GM19452 (cell line): ENCODE measurements around the gene SMIM20.
"Not testable (repeated sequence)": the region's sequence is repeated elsewhere in the genome, so short reads cannot be mapped to it uniquely, and the experiment has no call there.

Experiments used
- ATAC-seq: cut with Tn5 transposase; IDR thresholded peaks from one replicate; pipeline ENCODE4 v1.9.1; 2021; ENCODE audit not compliant: unreplicated experiment

SMIM20 gene

DNA sequence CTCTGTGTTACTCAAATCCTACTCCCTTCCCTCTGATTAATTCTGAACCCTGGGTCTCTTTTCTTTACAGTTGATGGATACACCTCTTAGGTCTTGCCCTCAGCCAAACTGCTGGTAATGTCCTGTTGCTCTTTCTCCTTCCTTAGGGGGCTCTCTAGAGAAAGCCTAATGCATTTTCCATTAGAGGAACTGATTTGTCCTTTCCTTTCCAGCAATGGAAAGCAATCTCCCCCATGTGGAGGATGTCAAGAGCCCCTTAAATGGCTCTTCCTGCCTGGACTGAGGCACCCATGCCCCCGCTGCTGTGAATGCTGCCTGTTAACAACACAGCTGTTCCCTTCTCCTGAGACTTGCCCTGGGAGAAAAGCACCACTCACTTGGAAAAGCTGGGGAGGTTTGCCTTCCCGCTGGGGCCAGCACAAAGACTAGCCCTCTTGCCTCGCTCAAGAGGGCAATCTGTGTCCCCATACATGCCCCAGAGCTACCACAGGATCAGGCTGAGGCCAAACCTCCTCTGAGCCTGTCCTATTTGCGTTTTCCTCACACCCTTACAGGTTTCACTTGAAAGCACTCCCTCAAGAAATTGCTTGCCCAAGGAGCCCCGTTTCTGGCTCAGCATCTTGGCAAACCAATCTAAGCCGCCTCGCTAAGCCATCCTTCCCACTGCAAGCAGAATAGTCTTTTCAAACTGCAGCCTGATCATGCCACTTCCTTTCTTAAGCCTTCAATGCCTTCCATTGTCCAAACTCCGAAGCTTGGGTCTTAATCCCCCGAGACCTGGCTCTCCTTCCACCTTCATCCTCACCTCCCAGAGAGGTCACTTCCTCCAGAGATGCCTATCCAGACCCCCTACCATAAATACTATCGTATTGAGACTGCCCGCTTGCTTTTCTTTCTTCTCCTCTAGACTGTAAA lies 23.2 kb upstream of the SMIM20 start:
- ATAC-seq: no peak

DNA sequence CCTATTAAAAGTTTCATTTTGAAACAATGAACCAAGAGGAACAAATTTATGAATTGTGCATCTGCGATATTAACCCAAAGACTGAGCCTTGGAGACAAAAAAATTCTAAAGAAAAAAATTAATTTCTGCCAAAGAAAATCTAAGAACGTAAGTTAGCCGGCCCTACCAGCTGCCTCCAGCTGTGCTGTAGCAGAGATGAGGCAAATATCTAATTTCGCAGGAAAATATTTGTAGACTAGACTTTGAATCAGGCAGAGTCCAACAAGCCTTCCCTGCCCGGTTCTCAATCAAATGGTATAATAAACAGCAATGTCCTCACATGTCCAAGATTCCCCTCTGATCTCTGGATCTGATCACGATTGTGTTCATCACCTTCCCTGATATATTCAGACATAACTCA lies 21.2 kb upstream of the SMIM20 start:
- no peak for ATAC-seq

DNA sequence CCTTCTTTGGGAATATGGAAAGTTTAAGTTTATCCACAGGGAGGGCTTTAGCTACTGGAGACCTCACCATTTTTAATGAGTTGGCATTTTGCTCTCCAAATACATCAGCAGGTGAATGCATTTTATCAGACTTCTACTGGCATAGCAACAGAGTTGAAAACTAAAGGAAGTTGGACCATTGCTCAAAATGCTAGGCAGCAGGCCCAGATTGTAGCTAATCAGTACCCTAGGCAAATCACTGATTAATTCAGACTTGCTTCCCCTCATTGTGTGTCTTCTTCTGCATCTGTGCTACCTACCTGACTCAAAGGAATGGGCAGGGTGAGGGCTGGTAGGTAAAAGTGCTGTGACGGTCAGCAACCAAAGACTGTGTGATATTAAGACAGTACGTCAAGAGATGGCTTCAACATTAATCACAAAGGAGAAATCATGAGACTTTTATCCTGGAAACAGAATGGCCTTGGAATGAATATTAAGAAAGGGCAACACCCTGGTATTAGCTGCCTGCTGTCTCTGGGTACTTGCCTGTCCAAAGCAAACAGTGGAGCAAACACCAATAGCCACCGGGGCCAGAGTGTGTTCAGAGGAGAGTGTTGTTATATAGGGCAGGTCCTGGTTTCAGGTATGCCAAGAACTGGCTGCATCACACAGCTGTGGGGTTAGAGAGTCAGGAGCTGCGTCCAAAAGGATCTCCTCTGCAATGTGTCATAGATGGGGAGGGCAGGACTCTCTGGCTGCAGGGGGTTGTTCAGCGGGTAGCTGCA lies 17.1 kb upstream of the SMIM20 start:
- no peak for ATAC-seq

DNA sequence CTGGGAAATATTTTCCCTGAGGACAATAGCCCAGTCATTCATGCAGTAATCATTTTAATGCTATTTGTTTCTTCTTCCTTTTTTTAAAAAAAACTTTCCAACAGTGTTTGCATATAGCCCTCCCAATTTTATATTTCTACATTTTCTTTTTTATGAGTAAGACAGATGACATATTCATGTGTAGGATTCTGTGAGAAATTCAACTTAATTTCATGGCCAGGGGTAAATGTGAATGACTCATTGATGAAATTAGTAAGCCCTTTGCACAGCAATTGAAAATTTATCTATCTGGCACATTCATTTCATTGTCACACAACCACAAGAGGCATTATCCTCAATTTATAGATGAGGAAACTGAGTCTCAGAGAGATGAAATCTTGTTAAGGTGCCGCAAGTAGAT lies 13.7 kb upstream of the SMIM20 start:
- no peak for ATAC-seq

DNA sequence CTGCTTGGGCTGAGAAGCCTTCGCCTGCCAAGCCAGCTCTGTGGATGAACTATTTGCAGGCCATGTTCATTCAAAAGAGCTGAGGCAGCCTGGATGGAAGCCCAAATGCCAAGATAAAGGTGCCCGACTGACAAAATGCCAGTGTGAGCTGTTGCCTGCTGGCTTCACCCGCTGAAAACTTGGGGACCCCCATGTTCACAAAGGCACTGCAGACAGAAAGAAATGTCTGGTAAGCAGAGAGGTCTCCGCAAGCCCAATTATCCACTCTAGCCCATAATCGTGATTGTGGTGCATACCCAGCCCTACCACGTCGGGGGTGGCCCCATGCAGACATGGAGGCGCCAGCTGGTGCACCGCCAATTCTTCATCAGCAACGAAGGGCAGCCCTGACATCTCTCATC lies 13.0 kb upstream of the SMIM20 start:
- ATAC-seq: no peak

DNA sequence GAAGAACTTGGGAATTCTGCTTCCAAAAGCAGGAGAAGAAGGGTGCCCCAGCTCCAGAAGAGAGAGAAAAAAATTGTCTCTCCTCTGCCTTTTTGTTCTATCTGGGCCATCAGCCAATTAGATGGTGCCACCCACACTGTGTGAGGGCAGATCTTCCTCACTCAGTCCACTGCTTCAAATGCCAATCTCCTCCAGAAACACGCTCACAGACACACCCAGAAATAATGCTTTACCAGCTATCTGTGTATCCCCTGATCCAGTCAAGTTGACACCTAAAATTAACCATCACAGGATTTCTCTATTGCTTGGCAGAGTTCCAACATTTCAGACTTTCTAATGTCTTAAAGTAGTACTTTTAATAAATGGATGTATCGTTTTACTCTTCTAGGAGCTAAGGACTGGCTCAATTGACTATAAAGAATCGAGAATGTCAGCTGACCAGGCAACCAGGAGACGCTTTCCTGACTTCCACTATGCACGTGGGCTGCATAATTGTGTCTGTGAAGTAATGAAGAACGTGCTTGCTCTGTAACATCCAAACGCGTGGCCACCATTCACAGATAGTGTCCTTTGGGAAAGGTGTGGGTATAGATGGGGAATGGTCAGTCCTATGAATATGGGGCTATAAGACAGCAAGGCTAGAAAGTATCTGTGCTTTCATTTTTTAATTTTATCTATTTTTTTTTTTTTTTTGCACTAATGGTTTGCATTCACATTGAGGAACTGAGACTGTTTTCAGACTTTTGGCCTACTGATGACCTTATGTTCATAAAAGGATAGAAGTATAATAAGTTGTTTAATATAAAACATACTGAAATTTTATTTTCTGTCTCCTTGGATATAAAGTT lies 9.9 kb upstream of the SMIM20 start:
- peak; percentile 71 for ATAC-seq

DNA sequence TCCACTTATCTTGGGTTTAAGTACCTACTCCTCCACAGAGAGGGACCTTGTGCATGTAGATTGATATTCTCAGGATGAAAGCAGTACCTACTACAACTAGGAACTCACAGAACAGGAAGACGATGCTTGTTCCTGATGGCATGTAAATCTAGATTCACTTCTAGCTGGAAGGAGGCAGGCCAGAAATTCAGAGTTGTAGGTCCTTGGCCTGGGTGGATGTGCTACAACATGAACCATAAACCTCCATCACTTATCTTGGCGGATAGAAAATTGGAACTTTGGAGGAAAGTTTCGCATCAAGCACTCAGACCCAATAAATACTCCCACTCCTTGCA lies 9.3 kb upstream of the SMIM20 start:
- ATAC-seq: peak; percentile 55

DNA sequence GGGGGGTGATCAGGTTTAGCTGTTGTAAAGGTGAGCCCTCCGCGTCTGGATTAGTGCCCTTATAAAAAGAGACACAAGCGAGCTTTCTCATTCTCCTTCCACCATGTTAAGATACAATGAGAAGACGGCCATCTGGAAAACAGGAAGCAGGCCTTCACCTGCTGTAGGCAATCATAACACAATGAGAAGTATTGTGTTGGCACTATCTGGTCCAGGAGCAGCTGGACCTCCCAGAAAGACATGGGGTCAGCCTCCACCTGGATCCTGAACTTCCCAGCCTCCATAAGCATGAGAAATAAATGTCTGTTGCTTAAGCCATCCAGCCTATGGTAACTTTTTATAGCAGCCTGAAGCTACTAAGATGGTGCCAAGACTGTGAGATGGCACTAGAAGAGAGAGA lies 8.6 kb upstream of the SMIM20 start:
- no peak for ATAC-seq

DNA sequence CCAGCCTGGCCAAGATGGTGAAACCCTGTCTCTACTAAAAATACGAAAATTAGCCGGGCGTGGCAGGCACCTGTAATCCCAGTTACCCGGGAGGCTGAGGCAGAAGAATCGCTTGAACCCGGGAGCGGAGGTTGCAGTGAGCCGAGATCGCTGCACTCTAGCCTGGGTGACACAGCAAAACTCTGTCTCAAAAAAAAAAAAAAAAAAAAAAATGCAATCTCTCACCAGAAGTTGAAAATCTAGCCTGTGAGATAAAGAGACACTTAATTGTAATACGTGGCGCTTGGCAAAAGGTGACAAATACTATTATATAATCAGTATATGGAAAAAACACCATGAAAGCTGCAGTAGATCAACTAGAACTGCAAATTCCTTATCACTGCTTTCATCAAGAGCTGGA lies 7.9 kb upstream of the SMIM20 start:
- ATAC-seq: not testable (repeated sequence)

DNA sequence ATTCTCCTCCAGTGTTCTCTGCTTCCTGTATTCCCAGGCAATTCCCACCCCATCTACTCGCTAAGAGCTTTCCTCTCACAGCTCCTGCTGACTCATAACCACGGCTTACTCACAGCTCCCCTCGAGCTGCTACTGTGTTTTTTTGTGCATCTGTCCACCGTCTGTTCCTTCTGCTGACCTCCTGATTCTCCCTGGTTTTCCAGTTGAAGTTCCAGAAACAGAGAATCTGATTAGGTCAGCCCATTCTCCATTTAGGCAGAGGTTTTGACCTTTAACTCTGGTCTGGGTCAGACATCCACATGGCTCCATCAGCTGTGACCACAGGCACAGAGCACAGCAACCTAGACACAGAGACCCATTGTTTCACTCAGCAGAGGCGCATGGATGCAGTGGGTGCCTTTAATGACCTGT lies 5.5 kb upstream of the SMIM20 start:
- ATAC-seq: no peak

DNA sequence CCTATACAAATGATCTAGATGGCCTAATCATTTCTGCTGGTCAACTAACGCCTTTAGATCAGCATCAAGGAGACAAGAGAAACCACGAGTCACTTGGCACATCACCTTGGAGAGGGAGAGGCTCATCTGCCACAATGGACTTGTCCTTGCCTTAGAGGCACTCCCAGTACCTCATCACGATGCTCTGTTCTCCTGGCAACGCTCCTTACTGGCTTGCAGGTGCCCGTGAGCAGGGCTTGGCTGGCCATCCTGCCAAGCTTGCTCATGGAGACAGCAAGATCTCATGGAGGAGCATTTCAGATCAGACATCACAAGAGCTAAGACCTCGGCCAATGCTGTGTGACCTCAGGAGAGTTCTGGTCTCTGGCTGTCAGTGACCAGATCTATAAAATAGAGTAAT lies 2.7 kb upstream of the SMIM20 start:
- no peak for ATAC-seq

DNA sequence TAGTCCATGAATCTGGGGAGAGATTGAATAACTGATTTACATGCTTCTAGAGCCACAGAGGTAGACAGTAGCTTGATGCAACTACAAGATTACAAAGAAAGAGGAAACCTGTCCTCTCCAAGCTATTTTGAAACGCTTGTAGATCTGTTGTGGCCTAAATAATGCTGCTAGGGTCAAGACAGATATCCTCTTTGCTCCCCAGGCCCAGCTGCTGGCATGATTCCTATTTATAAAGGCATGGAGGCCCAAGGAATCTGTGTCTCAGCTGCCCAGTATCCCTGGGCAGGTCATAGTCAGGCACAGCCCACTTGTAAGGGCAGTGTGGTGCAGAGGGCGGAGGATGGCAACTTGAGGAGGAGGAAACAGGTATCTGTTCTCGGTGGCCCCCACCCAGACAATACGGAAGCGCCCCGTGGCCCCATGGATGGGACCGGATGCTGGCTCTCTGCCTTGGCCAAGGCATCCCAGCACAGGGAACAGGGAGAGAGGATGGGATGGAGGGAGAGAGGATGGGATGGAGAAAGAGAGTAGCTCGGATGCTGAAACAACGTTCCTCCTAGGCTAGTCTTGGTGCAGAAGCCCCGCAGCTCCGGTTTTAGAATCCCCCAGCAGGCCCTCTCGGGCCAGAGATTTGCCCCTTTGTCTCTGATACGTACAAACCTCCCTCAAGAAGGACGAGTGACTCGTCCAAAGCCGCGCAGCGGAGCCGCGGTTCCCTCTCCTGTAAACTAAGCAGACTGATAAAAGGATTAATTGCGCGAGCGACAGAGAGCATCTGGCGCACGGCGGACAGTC lies 767 bp upstream of the SMIM20 start:
- ATAC-seq: peak; percentile 34

DNA sequence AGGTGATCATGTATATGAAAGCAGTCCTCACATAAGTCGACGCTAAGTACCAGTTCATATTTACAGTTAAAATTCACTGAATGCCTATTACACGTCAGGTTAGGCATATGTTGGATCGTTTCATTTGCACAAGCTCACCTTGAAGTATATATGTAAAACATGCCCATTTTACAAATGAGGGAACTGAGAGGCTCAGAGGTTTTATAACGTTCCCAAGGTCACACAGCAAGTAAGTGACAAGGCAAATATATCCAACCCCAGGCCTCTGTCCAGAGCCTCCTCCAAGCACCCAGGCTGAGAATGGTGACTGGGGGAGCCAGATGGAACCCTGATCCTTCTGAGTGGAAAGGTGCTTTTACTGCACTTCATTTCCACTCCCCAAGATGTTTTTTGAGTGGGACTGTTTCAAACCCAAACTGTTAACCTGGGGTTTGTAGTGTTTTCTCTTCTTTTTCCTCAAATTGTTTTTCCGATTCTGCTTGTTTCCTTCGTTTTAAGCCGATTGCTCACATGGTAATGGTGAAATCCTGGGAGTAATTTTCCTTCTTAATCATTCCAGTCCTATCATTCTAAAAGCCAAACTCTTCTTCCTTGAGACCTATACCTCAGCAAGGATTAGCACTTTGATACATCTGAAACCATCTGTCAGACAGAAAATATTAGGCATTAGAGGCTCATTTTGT lies 791 bp downstream of the SMIM20 start:
- no peak for ATAC-seq

DNA sequence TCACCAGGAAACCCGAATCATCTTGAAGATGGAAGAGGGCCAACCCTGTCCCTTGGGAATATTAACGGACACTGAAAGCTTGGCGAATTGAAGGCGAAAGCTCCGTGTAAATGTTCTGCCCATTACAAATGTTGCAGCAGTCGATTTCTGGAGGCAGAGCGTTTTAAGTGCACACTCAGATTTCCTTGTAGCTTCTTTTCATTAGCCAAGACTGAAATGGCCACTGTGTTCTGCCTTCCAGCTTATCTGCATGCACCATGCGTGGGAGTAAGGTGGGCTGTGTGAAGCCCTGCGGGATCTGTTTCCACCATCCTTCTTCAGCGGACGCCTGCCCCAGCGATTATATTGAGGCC lies 1.3 kb downstream of the SMIM20 start:
- no peak for ATAC-seq

DNA sequence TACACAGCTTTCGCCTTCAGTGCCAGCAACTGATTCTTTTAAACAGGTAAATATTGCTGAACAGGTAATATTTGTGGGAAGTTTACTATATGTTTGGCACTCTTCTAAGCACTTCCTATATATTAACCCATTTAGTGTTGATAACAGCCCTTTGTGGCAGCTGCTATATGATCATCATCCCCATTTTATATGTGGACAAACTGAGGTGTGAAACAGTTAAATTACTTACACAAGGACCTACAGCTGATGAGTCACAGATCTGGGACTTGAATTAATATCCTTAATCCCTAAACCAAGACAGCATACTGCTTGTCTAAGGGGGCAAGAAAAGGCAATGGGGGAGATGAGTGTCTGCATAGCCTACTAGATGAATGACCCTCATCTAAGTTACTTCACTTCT lies 2.9 kb downstream of the SMIM20 start:
- ATAC-seq: no peak

DNA sequence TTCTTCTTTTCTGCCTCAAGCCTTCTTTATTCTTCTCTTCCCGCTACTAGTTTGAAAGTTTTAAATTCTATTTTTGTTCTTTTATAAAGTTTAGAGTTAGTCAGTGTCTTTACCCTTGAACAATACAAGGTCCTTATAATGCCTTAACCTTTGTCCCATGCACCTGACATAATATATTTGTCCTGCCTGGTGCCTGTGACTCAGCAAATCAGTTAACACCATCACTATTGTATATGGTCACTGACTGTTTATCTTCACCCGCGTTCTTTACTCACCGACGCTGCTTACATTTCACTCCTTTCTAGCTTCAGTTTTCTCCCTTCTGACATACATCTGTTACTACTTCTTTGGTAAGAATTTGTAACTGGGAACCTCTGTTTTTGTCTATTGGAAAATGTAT lies 5.7 kb downstream of the SMIM20 start:
- no peak for ATAC-seq

DNA sequence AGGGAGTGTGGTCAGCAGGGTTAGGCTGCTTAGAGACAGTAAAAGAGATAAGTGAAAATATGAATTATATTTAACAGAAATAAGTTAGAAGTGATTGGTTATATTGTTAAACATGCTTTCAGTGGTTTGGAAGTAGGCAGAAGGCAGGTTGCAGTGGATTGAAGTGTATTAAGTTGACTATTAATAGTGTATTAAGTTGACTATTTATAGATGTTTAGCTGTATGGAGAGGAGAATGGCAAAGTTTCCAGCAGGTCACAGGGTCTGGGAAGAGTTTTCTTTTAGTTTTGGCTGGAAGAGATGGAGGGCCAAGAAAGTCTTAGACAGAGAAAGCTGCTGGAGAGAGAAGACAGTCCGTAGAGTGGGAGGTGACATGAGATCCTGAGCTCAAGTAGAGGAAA lies 7.9 kb downstream of the SMIM20 start:
- no peak for ATAC-seq

DNA sequence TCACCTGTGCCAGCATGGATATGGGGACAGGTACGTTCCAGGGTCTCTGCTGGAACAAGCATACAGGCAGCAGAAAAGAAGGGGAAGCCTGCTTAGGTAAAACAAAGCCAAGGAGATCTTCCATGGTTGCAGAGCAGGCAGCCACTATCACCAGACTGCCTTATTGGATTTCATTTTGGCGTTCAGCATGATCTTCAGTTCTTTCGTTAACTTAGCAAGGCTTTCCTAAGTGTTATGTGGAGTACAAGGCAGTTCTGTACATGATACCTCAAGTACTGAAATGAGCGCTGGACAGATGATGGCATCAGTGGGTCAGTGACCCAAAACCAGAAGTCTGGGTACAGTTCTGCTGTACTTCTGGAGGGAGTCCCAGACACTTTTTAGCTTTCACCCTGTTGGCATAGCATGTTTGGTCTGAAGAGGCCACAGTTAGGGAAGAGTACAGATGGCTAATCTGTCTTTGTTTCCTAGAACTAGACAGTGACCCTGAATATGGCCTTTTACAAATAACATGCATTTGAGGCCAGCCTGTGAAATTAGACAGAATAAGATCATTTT lies 8.9 kb downstream of the SMIM20 start:
- no peak for ATAC-seq

DNA sequence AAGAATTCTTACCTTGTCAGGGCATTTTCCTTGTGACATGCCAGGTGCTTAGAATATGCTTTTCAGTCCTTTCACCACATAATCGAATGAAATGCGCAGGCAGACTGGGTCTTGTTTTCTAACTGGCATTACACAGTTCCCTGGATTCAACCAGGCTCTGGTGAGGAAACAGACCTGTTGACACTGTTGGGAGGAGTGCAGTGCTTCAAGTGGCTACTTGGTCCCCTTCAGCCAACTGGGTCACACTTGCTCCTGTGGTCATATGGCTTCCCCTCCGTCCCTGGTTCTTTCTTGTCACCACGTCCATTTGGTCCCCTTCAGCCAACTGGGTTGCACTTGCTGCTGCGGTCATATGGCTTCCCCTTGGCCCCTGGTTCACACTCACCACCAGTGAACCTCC lies 9.7 kb downstream of the SMIM20 start:
- ATAC-seq: no peak
